HepG2 (cell line): ENCODE measurements around the gene HYCC2. TPM values are rescaled to one million over a fixed set of nuclear protein-coding genes. Genes with fewer than 3 reads are reported as not detected.

Experiments
- ARNTL ChIP-seq: sonication (generic); formaldehyde crosslinking; IDR thresholded peaks from 2 replicates; pipeline ENCODE4 v1.4.0; 2020; ENCODE audit warnings: mild to moderate bottlenecking, missing genetic modification reagents
- SALL1 ChIP-seq: sonication (generic); formaldehyde crosslinking; IDR thresholded peaks from 2 replicates; pipeline ENCODE4 v1.8.0; 2022; ENCODE audit warnings: mild to moderate bottlenecking, missing genetic modification reagents
- ZNF24 ChIP-seq: fragments of 450-650 bp; IDR thresholded peaks from 2 replicates; pipeline ENCODE4 v1.6.1; 2017; ENCODE audit warnings: antibody characterized with exemption, mild to moderate bottlenecking
- ZNF367 ChIP-seq: sonication (generic); formaldehyde crosslinking; IDR thresholded peaks from 2 replicates; pipeline ENCODE4 v1.4.0; 2020; ENCODE audit warnings: missing genetic modification reagents, borderline replicate concordance
- ZNF451 ChIP-seq: sonication (generic); formaldehyde crosslinking; IDR thresholded peaks from 2 replicates; pipeline ENCODE4 v1.5.0; 2020; ENCODE audit warnings: mild to moderate bottlenecking, missing genetic modification reagents
- ZNF468 ChIP-seq: sonication (generic); formaldehyde crosslinking; IDR thresholded peaks from 2 replicates; pipeline ENCODE4 v1.8.0; 2022; ENCODE audit warnings: mild to moderate bottlenecking, moderate library complexity, missing genetic modification reagents
- ZNF549 ChIP-seq: sonication (generic); formaldehyde crosslinking; IDR thresholded peaks from 2 replicates; pipeline ENCODE4 v1.5.0; 2020; ENCODE audit warnings: missing genetic modification reagents
- ZNF703 ChIP-seq: sonication (generic); formaldehyde crosslinking; IDR thresholded peaks from 2 replicates; pipeline ENCODE4 v1.5.1; 2020; ENCODE audit warnings: missing genetic modification reagents, mild to moderate bottlenecking, moderate library complexity, borderline replicate concordance
- ZNF775 ChIP-seq: sonication (generic); formaldehyde crosslinking; IDR thresholded peaks from 2 replicates; pipeline ENCODE4 v1.4.0; 2020; ENCODE audit warnings: missing genetic modification reagents, mild to moderate bottlenecking, moderate library complexity, borderline replicate concordance
- polyA plus RNA-seq, 8 experiments: library from polyadenylated mRNA; depleted of rRNA in 3 of 8; stranded (reverse) in 7 of 8; unstranded in 1 of 8; fragments of >200 nt; fragmentation: Illumina TruSeq in 4 of 8; extraction: Trizol in 4 of 8; gene quantifications; 2 replicates each; pipeline versions ENCODE4 v1.2.1 to v1.2.3, GENCODE V29; 2011 to 2016; ENCODE audit warnings: low read depth in 4 of 8, missing spikeins in 1 of 8, mixed read lengths in 1 of 8; ENCODE audit not compliant: insufficient read depth in 1 of 8
- total RNA-seq, 5 experiments: library from RNA; depleted of rRNA; stranded (reverse); fragments of >200 nt; fragmentation: Illumina TruSeq; extraction: Trizol; gene quantifications; 2 replicates each; pipeline ENCODE4 v1.2.3, GENCODE V29; 2016; ENCODE audit warnings: low read depth in 1 of 5
- TF ChIP-seq, protein P1 (sequence below): sonication (generic); formaldehyde crosslinking; IDR thresholded peaks from 2 replicates; pipeline ENCODE4 v1.9.0; 2022; ENCODE audit warnings: missing genetic modification reagents, mild to moderate bottlenecking, borderline replicate concordance
- TF ChIP-seq, protein P2 (sequence below): sonication (generic); formaldehyde crosslinking; IDR thresholded peaks from 2 replicates; pipeline ENCODE4 v1.5.1; 2020; ENCODE audit warnings: missing genetic modification reagents, mild to moderate bottlenecking, borderline replicate concordance
- TF ChIP-seq, protein P3 (sequence below): sonication (generic); formaldehyde crosslinking; conservative IDR thresholded peaks from 2 replicates; pipeline ENCODE4 v1.4.0; 2020; ENCODE audit warnings: mild to moderate bottlenecking, missing genetic modification reagents, moderate library complexity
- TF ChIP-seq, protein P4 (sequence below): sonication (generic); formaldehyde crosslinking; IDR thresholded peaks from 2 replicates; pipeline ENCODE4 v1.4.0; 2020; ENCODE audit warnings: missing genetic modification reagents
- TF ChIP-seq, protein P5 (sequence below): sonication (generic); formaldehyde crosslinking; IDR thresholded peaks from 2 replicates; pipeline ENCODE4 v1.9.0; 2021; ENCODE audit warnings: missing genetic modification reagents, borderline replicate concordance
- TF ChIP-seq, protein P6 (sequence below): sonication (generic); formaldehyde crosslinking; IDR thresholded peaks from 2 replicates; pipeline ENCODE4 v1.4.0; 2020; ENCODE audit warnings: low read depth, mild to moderate bottlenecking, missing genetic modification reagents

HYCC2 gene
- total and polyA plus RNA-seq, 2 of the 13 experiments (the other 11 are each of a cell fraction or from before 2014, with no cell fraction given): 4.7 to 13.9 TPM

DNA sequence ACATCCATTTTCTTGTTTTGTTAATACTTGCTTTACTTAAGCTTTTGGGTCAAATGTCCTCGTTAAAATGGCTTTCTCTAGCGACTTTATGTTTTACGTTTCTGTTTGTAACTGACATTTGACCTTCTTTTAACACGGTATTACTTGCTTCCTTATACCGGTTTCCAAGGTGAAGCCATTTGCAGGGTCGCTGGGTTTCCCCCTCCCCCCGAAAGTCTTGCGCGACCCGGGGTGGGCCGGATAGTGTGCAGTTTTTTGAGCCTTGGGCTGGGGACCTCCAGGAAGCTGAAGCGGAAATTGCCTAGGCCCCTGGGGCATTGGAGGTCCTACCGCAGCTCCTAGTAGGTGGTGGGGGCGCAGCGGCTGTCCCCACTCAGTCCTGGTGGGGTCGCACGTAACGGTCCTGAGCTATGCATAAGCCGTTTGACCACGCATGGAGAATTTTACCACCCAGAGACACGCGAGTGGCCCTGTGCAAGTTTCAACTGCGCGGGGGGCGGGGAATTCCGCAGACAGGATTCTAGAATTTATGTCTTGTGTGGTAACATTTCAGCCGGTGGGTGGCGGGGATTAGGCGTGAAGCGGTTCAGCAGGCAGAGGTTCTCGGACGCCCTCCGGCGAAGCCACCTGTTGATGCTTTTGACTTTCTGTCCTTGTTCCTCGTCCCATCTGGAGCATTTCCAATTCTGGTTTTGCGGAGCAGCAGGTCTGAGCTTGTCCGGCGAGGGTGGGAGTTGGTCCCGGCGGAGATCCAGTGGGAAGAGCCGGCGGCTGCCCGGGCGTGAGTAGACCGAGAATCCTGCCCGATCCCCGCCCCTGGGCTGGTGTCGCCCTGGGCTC, 46.9 kb upstream of the HYCC2 start (continued):
- peak; percentile 81 for TF ChIP-seq ZNF451 (CRISPR knock-in tag)
- TF ChIP-seq, protein P1, sequence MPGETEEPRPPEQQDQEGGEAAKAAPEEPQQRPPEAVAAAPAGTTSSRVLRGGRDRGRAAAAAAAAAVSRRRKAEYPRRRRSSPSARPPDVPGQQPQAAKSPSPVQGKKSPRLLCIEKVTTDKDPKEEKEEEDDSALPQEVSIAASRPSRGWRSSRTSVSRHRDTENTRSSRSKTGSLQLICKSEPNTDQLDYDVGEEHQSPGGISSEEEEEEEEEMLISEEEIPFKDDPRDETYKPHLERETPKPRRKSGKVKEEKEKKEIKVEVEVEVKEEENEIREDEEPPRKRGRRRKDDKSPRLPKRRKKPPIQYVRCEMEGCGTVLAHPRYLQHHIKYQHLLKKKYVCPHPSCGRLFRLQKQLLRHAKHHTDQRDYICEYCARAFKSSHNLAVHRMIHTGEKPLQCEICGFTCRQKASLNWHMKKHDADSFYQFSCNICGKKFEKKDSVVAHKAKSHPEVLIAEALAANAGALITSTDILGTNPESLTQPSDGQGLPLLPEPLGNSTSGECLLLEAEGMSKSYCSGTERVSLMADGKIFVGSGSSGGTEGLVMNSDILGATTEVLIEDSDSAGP: peak; percentile 85; the same call in 1 of the 2 replicates
- TF ChIP-seq ZNF775 (CRISPR knock-in tag): peak; percentile 89
- TF ChIP-seq ZNF24: no peak
- TF ChIP-seq ARNTL (CRISPR knock-in tag): peak; percentile 92
- no peak for TF ChIP-seq ZNF549
- no peak for TF ChIP-seq ZNF703 (CRISPR knock-in tag)
- TF ChIP-seq, protein P2, sequence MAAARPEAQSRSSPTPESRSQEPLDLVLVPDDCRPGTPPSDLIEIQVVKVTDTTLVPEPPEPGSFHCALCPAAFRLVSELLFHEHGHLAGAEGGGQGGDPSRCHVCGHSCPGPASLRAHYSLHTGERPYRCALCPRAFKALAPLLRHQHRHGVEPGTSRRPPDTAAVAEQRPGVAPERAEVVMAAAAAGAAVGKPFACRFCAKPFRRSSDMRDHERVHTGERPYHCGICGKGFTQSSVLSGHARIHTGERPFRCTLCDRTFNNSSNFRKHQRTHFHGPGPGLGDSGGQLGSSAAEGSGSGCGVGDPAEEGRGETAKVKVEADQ (CRISPR knock-in tag): peak; percentile 18; the same call in 1 of the 2 replicates
- TF ChIP-seq, protein P3, sequence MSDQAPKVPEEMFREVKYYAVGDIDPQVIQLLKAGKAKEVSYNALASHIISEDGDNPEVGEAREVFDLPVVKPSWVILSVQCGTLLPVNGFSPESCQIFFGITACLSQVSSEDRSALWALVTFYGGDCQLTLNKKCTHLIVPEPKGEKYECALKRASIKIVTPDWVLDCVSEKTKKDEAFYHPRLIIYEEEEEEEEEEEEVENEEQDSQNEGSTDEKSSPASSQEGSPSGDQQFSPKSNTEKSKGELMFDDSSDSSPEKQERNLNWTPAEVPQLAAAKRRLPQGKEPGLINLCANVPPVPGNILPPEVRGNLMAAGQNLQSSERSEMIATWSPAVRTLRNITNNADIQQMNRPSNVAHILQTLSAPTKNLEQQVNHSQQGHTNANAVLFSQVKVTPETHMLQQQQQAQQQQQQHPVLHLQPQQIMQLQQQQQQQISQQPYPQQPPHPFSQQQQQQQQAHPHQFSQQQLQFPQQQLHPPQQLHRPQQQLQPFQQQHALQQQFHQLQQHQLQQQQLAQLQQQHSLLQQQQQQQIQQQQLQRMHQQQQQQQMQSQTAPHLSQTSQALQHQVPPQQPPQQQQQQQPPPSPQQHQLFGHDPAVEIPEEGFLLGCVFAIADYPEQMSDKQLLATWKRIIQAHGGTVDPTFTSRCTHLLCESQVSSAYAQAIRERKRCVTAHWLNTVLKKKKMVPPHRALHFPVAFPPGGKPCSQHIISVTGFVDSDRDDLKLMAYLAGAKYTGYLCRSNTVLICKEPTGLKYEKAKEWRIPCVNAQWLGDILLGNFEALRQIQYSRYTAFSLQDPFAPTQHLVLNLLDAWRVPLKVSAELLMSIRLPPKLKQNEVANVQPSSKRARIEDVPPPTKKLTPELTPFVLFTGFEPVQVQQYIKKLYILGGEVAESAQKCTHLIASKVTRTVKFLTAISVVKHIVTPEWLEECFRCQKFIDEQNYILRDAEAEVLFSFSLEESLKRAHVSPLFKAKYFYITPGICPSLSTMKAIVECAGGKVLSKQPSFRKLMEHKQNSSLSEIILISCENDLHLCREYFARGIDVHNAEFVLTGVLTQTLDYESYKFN (CRISPR knock-in tag): peak; percentile 73
- TF ChIP-seq ZNF468: no peak
- TF ChIP-seq ZNF367 (CRISPR knock-in tag): peak; percentile 36; the same call in 1 of the 2 replicates
- TF ChIP-seq, protein P4, sequence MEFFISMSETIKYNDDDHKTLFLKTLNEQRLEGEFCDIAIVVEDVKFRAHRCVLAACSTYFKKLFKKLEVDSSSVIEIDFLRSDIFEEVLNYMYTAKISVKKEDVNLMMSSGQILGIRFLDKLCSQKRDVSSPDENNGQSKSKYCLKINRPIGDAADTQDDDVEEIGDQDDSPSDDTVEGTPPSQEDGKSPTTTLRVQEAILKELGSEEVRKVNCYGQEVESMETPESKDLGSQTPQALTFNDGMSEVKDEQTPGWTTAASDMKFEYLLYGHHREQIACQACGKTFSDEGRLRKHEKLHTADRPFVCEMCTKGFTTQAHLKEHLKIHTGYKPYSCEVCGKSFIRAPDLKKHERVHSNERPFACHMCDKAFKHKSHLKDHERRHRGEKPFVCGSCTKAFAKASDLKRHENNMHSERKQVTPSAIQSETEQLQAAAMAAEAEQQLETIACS (CRISPR knock-in tag): no peak
- TF ChIP-seq, protein P5, sequence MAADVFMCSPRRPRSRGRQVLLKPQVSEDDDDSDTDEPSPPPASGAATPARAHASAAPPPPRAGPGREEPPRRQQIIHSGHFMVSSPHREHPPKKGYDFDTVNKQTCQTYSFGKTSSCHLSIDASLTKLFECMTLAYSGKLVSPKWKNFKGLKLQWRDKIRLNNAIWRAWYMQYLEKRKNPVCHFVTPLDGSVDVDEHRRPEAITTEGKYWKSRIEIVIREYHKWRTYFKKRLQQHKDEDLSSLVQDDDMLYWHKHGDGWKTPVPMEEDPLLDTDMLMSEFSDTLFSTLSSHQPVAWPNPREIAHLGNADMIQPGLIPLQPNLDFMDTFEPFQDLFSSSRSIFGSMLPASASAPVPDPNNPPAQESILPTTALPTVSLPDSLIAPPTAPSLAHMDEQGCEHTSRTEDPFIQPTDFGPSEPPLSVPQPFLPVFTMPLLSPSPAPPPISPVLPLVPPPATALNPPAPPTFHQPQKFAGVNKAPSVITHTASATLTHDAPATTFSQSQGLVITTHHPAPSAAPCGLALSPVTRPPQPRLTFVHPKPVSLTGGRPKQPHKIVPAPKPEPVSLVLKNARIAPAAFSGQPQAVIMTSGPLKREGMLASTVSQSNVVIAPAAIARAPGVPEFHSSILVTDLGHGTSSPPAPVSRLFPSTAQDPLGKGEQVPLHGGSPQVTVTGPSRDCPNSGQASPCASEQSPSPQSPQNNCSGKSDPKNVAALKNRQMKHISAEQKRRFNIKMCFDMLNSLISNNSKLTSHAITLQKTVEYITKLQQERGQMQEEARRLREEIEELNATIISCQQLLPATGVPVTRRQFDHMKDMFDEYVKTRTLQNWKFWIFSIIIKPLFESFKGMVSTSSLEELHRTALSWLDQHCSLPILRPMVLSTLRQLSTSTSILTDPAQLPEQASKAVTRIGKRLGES (CRISPR knock-in tag): no peak; the same call in 1 of the 2 replicates
- TF ChIP-seq, protein P6, sequence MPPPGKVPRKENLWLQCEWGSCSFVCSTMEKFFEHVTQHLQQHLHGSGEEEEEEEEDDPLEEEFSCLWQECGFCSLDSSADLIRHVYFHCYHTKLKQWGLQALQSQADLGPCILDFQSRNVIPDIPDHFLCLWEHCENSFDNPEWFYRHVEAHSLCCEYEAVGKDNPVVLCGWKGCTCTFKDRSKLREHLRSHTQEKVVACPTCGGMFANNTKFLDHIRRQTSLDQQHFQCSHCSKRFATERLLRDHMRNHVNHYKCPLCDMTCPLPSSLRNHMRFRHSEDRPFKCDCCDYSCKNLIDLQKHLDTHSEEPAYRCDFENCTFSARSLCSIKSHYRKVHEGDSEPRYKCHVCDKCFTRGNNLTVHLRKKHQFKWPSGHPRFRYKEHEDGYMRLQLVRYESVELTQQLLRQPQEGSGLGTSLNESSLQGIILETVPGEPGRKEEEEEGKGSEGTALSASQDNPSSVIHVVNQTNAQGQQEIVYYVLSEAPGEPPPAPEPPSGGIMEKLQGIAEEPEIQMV: peak; percentile 90
- peak; percentile 93 for TF ChIP-seq SALL1 (CRISPR knock-in tag)
